OCI-LY1 (cell line): Measurements from ENCODE around the gene FBXO9.

Source experiments
- H2AFZ ChIP-seq: fragments of 200-600 bp; sonication (generic), shearing (Covaris generic); 2 replicates; pipeline ENCODE4 v1.6.0; 2014; ENCODE audit warnings: antibody characterized with exemption, mild to moderate bottlenecking, low read length
- H3F3A ChIP-seq: fragments of 200-600 bp; sonication (generic), shearing (Covaris generic); 2 replicates; pipeline ENCODE4 v1.6.0; 2014; ENCODE audit warnings: mild to moderate bottlenecking, antibody characterized with exemption, low read length, moderate library complexity; ENCODE audit not compliant: insufficient read depth
- H3K27ac ChIP-seq: fragments of 200-600 bp; sonication (generic); 2 replicates; pipeline ENCODE4 v1.5.1; 2014; ENCODE audit warnings: low read length, mixed run types, mild to moderate bottlenecking, low read depth; ENCODE audit not compliant: poor library complexity, severe bottlenecking
- H3K27me3 ChIP-seq: fragments of 200-600 bp; sonication (generic); 2 replicates; pipeline ENCODE4 v1.6.0; 2014; ENCODE audit warnings: antibody characterized with exemption, mild to moderate bottlenecking, low read length, moderate library complexity; ENCODE audit not compliant: insufficient read depth
- H3K36me3 ChIP-seq: fragments of 200-600 bp; sonication (generic); 2 replicates; pipeline ENCODE4 v1.6.1; 2014; ENCODE audit warnings: mild to moderate bottlenecking, antibody characterized with exemption, low read length, moderate library complexity, mixed read lengths; ENCODE audit not compliant: insufficient read depth
- H3K4me1 ChIP-seq: fragments of 200-600 bp; sonication (generic); 2 replicates; pipeline ENCODE4 v1.5.1; 2014; ENCODE audit warnings: mild to moderate bottlenecking, low read length, moderate library complexity; ENCODE audit not compliant: insufficient read depth, severe bottlenecking
- H3K4me2 ChIP-seq: fragments of 200-600 bp; sonication (generic), shearing (Covaris generic); 2 replicates; pipeline ENCODE4 v1.6.1; 2014; ENCODE audit warnings: low read length
- H3K4me3 ChIP-seq: fragments of 200-600 bp; sonication (generic); 2 replicates; pipeline ENCODE4 v1.5.1; 2014; ENCODE audit warnings: low read length, low read depth, mild to moderate bottlenecking, mixed read lengths; ENCODE audit not compliant: poor library complexity, severe bottlenecking
- H3K79me2 ChIP-seq: fragments of 200-600 bp; shearing (Covaris generic); 2 replicates; pipeline ENCODE4 v1.6.1; 2016; ENCODE audit warnings: mixed run types, low read length, mixed read lengths; ENCODE audit not compliant: insufficient read depth
- H3K9ac ChIP-seq: fragments of 200-600 bp; sonication (generic), shearing (Covaris generic); 2 replicates; pipeline ENCODE4 v1.6.1; 2014; ENCODE audit warnings: mild to moderate bottlenecking, low read length, mixed read lengths
- H3K9me2 ChIP-seq: fragments of 200-600 bp; sonication (generic), shearing (Covaris generic); 2 replicates; pipeline ENCODE4 v1.6.1; 2014; ENCODE audit warnings: low read depth, mild to moderate bottlenecking, low read length, mixed read lengths
- H3K9me3 ChIP-seq: fragments of 200-600 bp; shearing (Covaris generic); 2 replicates; pipeline ENCODE4 v1.6.1; 2014; ENCODE audit warnings: low read length, mixed read lengths
- H4K20me1 ChIP-seq: fragments of 200-600 bp; sonication (generic), shearing (Covaris generic); 2 replicates; pipeline ENCODE4 v1.6.0; 2016; ENCODE audit warnings: mild to moderate bottlenecking, low read length; ENCODE audit not compliant: insufficient read depth
- EZH2 ChIP-seq: fragments of 200-600 bp; sonication (generic), shearing (Covaris generic); IDR thresholded peaks from 2 replicates; pipeline ENCODE4 v1.8.0; 2017; ENCODE audit warnings: borderline replicate concordance, mixed run types, mild to moderate bottlenecking, antibody characterized with exemption, low read length, moderate library complexity, mixed read lengths
- TF ChIP-seq, protein P1 (sequence below): fragments of 200-600 bp; sonication (generic), shearing (Covaris generic); IDR thresholded peaks from 2 replicates; pipeline ENCODE4 v1.5.1; 2017; ENCODE audit warnings: mild to moderate bottlenecking, antibody characterized with exemption, low read length, moderate library complexity, mixed read lengths

Gene FBXO9

DNA sequence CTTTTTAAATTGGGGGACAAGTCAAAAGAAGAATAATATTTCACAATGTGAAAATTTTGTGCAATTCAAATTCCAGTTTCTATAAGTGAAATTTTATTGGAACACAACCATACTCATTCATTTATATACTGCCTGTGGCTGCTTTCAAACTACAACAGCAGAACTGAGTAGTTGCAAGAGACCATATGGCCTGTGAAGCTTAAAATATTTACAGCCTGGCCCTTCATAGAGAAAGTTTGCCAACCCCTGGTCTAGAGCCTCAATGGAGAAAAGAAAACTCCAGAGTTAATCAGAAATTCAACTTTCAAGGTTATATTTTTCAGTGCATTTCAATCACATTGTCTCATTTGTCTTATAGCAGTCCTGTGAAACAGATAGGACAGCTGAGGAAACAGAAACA lies 26.6 kb upstream of the FBXO9 start:
- no peaks in the 10 kb centered on the region for H3K36me3 ChIP-seq

DNA sequence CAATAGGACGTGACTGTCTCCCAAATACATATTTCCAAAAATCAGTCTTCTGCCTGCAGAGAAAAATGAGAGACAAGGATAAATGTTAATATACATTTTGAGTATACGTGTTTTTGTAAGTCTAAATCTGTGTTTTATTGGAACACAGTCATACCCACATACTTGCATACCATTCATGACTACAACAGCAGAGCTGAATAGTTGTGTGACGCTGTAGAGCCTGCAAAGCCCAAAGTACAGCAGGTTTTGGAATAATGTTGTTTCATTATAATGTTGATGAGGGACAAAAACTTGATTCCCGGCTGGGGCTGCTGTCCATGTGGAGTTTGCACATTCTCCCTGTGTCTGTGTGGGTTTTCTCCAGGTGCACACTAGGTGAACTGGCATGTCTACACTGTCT lies 23.8 kb upstream of the FBXO9 start:
- Histone ChIP-seq H3K4me1 (no peaks in the 10 kb centered on the region), H3K79me2 (no peaks in the 10 kb centered on the region), H3K4me3 (no peak overlapping the region), H4K20me1 (no peaks in the 10 kb centered on the region), H2AFZ (no peak overlapping the region), H3K4me2 (no peak overlapping the region), H3F3A (no peaks in the 10 kb centered on the region), H3K36me3 (no peaks in the 10 kb centered on the region), H3K9me2 (no peaks in the 10 kb centered on the region), H3K27ac (no peak overlapping the region), H3K27me3 (no peaks in the 10 kb centered on the region), H3K9me3 (no peaks in the 10 kb centered on the region), H3K9ac (no peak overlapping the region)
- TF ChIP-seq EZH2 = no peak
- TF ChIP-seq, protein P1, sequence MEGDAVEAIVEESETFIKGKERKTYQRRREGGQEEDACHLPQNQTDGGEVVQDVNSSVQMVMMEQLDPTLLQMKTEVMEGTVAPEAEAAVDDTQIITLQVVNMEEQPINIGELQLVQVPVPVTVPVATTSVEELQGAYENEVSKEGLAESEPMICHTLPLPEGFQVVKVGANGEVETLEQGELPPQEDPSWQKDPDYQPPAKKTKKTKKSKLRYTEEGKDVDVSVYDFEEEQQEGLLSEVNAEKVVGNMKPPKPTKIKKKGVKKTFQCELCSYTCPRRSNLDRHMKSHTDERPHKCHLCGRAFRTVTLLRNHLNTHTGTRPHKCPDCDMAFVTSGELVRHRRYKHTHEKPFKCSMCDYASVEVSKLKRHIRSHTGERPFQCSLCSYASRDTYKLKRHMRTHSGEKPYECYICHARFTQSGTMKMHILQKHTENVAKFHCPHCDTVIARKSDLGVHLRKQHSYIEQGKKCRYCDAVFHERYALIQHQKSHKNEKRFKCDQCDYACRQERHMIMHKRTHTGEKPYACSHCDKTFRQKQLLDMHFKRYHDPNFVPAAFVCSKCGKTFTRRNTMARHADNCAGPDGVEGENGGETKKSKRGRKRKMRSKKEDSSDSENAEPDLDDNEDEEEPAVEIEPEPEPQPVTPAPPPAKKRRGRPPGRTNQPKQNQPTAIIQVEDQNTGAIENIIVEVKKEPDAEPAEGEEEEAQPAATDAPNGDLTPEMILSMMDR = no peak

More for the DNA sequence above, 26.6 kb upstream of the FBXO9 start:
- TF ChIP-seq, protein P1 = no peak
- TF ChIP-seq EZH2 = no peak
- no peaks in the 10 kb centered on the region for H3K9me2 ChIP-seq
- no peak overlapping the region for H3K9ac ChIP-seq
- no peak overlapping the region for H3K27ac ChIP-seq
- H3K27me3 ChIP-seq = no peaks in the 10 kb centered on the region
- H2AFZ ChIP-seq = no peak overlapping the region
- no peak overlapping the region for H3K4me2 ChIP-seq
- H3K79me2 ChIP-seq = no peaks in the 10 kb centered on the region
- H3K4me3 ChIP-seq = no peak overlapping the region
- H3K4me1 ChIP-seq = no peaks in the 10 kb centered on the region
- no peaks in the 10 kb centered on the region for H3F3A ChIP-seq
- H4K20me1 ChIP-seq = no peaks in the 10 kb centered on the region
- no peaks in the 10 kb centered on the region for H3K9me3 ChIP-seq

DNA sequence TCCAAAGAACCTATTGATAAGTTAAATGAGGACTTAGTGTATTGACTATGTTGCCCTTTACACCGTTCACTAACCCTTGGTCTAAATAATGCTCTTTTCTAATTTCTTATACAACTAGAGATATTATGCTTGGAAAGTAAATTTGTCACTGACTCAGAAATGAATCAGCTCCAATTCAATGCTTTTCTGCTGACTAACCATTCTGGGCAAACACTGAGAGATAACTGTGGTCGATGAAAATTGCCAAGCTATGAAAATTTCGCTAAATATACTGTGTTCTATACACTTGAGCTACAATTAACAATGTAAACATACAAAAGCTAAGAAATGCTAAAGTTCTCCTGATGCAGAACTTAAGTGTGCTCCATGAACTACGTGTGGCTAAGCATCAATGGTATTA lies 23.1 kb upstream of the FBXO9 start:
- Histone ChIP-seq H3F3A (no peaks in the 10 kb centered on the region), H3K4me2 (no peak overlapping the region), H3K9me2 (no peaks in the 10 kb centered on the region), H3K79me2 (no peaks in the 10 kb centered on the region), H3K27me3 (no peaks in the 10 kb centered on the region), H3K9ac (no peak overlapping the region), H3K27ac (no peak overlapping the region), H4K20me1 (no peaks in the 10 kb centered on the region), H3K9me3 (no peaks in the 10 kb centered on the region), H3K4me1 (no peaks in the 10 kb centered on the region), H2AFZ (no peak overlapping the region), H3K36me3 (no peaks in the 10 kb centered on the region), H3K4me3 (no peak overlapping the region)
- TF ChIP-seq EZH2 = no peak
- TF ChIP-seq, protein P1 = no peak
